NCI-H1436 (cell line): ENCODE measurements around the gene CPAMD8.
"Not testable (repeated sequence)": the region's sequence is repeated elsewhere in the genome, so short reads cannot be mapped to it uniquely, and the experiment has no call there.

Experiments used
- DNase-seq: peaks from one replicate; lab custom pipeline; 2025; lab: John Stamatoyannopoulos, UW

Gene CPAMD8

DNA sequence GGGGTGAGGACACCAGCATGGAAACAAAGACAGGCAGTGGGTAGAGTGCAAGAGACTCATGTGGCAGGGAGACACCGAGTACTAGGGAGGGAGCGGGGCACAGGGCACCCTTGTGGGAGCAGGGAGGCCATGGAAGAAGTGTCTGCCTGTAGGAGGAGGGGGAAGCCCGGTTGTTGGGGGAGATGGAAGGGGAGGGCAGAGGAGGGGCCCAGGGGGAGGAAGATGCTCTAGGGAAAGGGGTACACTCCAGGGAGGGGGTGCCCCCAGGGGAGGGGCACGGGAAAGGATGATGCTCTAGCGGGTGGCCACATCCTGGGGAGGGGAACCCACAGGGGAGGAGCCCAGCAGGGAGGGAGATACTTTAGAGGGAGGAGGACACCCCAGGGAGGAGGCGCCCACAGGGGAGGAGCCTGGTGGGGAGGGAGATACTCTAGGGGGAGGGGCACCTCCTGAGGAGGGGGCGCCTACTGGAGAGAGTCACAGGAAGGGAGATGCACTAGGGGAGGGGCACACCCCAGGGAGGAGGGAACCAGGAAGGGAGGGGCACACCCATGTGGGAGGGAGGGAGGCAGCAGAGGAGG lies 24.9 kb downstream of the CPAMD8 start:
- no peak for DNase-seq

- no peak for DNase-seq
Measured at GRCh38 chr19:16998635-16999194, 27.9 kb downstream of the CPAMD8 start.

- DNase-seq: not testable (repeated sequence)
Measured at GRCh38 chr19:16996838-16997490, 29.6 kb downstream of the CPAMD8 start.

DNA sequence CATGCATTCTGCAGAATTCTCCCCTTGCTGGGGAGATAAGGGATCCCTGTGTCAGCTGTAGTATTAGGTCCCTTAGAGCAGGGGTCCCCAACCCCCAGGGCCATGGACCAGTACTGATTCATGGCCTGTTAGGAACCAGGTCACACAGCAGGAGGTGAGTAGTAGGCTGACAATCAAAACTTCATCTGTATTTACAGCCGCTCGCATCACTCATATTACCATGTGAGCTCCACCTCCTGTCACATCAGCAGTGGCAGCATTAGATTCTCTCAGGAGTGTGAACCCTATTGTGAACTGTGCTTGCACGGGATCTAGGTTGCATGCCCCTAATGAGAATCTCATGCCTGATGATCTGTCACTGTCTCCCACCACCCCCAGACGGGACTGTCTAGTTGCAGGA lies 37.9 kb downstream of the CPAMD8 start:
- no peak for DNase-seq

- DNase-seq: no peak
Measured at GRCh38 chr19:16985403-16985802, 41.2 kb downstream of the CPAMD8 start.

DNA sequence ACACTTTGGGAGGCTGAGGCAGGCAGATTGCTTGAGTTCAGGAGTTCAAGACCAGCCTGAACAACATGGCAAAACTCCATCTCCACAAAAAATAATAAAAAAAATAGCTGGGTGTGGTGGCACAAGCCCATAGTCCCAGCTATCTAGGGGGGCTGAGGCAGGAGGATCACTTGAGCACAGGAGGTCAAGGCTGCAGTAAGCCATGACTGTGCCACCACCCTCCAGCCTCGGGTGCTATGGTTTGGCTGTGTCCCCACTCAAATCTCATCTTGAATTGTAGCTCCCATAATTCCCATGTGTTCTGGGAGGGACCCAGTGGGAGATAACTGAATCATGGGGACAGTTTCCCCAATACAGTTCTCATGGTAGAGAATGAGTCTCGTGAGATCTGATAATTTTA lies 44.0 kb downstream of the CPAMD8 start:
- DNase-seq: not testable (repeated sequence)

DNA sequence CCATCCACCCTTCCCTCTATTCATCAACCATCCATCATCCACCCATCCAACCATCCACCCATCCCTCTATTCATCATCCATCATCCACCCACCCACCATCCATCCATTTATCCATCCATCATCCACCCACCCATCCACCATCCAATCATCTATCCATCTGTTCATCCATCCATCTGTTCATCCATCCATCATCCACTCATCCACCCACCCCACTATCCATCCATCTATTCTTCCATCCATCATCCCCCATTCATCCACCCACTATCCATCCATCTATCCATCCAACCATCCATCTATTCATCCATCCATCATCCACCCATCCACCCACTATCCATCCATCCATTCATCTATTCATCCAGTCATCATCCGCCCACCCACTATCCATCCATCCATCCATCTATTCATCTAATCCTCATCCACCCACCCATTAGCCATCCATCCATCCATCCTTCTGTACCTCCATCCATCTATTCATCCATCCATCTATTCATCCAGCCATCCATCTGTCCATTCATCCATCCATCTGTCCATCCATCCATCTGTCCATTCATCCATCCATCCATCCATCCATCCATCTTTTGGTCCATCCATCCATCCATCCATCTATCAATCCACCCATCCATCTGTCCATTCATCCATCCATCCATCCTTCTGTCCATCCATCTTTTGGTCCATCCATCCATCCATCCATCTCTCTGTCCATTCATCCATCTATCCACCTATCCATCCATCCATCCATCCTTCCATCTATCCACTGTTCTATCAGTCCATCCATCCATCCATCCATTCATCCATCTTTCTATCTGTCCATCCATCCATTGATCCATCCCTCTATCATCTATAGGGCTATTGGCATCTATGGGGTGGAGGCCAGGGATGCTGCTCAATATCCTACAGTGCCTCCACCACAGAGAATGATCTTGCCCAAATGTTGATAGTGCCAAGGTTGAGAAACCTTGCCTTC lies 47.5 kb downstream of the CPAMD8 start:
- DNase-seq: no peak

- DNase-seq: no peak
Measured at GRCh38 chr19:16978156-16978555, 48.5 kb downstream of the CPAMD8 start.

GRCh38 chr19:16977306-16977705 lies 49.3 kb downstream of the CPAMD8 start:
- no peak for DNase-seq

GRCh38 chr19:16976446-16976845 lies 50.2 kb downstream of the CPAMD8 start:
- DNase-seq: no peak

DNA sequence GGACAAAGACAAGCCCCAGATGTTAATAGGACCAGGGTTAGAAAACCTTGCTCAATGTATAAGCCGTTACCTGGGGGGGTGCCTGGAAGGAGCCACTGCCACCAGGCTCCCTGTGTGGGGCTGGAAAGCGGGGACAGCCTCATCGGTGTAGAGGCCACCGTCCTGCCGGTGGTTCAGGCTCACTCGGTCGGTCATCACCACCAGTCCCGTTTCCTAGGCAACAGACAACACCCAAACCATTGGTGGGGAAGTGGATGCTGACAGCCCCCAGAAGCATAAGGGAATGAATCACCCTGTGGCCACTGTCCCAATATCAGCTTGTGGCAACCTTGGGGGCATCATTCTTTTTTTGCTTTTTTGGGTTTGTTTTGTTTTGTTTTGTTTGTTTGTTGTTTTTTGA lies 55.8 kb downstream of the CPAMD8 start:
- DNase-seq: no peak

DNA sequence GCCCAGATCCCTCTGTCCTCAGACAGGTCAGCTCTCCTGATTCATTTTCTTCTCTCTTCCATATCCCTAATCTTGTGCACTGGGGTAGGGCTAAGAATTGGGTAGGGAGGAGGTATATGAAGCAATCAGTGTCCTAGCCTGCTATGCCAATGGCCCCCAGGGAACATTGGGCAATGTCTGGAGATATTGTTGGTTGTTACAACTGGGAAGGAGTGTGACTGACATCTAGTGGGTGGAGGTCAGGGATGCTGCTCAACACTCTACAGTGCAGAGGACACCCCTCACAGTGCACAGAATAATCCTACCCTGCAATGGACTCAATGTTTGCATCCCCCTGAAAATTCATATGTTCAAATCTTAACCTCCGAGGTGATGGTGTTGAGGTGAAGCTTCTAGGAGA lies 57.5 kb downstream of the CPAMD8 start:
- DNase-seq: peak; percentile 2

DNA sequence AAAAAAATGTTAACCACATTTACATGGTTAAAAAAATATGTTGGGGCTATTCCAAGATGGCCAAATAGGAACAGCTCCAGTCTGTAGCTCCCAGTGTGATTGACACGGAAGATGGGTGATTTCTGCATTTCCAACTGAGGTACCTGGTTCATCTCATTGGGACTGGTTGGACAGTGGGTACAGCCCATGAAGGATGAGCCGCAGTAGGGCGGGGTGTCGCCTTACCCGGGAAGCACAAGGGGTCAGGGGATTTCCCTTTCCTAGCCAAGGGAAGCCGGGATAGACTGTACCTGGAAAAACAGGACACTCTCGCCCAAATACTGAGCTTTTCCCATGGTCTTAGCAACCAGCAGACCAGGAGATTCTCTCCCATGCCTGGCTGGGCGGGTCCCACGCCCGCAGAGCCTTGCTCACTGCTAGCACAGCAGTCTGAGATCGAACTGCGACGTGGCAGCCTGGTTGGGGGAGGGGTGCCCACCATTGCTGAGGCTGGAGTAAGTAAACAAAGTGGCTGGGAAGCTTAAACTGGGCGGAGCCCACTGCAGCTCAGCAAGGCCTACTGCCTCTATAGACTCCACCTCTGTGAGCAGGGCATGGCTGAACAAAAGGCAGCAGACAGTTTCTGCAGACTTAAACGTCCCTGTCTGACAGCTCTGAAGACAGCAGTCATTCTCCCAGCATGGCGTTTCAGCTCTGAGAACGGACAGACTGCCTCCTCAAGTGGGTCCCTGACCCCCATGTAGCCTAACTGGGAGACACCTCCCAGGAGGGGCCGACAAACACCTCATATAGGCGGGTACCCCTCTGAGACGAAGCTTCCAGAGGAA lies 65.4 kb downstream of the CPAMD8 start:
- DNase-seq: not testable (repeated sequence)

GRCh38 chr19:16958277-16958676 lies 68.3 kb downstream of the CPAMD8 start:
- not testable (repeated sequence) for DNase-seq

GRCh38 chr19:16957855-16958254 lies 68.8 kb downstream of the CPAMD8 start:
- no peak for DNase-seq

DNA sequence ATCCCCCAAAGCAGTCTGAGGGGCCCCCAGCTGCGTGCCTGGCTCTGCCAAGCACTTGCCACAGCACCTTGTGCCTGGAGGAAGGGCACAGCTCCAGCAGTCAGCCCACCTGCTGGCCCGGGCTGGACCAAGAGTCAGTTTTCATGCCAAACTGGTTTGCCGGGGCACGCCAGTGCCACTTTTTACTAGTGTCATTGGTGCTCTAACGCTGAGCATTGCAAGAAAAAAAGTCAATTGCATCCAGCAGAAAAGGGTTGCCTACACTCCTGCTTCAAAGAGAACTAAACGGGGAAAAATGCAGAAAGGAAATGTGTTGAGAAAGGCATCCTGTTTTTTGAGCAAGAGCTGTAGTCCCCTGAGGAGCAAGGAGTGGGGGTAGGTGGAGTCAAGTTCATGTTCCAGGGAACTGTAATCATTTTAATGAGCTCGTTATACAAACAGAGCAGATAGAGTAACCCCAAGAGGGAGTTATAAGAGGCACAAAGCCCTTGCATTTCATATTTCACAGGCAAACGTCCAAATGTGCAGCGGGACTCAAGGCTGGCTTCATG lies 69.4 kb downstream of the CPAMD8 start:
- DNase-seq: peak; percentile 70

DNA sequence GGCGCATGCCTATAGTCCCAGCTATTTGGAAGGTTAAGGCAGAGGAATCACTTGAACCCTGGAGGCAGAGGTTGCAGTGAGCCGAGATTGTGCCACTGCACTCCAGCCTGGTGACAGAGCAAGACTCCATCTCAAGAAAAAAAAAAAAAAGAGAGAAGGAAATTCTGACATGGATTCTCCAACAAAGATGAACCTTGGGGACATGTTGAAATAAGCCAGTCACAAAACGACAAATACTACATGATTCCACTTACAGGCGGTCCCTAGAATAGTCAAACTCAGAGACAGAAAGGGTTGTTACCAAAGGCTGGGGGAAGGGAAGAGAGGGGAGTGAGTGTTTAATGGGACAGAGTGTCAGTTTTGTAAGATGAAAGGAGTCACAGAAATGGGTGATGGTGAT lies 71.4 kb downstream of the CPAMD8 start:
- DNase-seq: no peak

DNA sequence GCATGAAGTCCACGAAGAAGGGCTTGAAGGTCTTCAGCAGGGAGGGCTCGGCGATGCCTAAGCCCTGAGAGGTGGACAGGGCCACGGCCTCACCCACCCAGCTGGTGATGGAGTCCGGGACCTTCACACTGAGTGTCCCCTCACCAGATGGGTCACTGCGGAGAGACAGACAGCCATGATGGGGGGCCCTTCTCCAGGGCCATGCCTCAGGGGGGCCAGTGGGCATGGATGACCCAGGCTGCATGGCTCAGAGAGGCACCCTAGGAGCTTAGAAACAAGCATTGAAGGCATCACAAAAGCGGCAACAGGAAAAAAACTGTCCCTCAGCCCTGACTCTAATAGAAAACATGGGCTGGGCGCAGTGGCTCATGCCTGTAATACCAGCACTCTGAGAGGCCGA lies 74.6 kb downstream of the CPAMD8 start:
- DNase-seq: no peak

DNA sequence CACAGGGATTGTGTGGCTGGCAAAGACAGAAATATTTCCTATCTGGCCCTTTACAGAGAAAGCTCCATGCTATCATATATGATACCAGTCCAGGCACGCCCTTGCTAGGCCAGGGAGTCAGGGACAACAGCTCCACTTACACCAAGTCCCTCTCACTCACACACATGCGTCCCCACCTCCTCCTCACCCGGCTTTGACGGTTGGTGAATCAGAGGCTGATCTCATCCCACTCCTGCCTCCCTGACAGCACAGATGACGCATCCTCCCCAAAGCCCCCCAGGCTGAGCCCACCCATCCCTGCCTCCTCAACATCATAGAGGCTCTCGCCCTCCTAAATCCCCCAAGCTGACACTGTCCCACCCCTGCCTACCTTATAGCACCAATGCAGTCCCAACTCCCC lies 75.1 kb downstream of the CPAMD8 start:
- DNase-seq: no peak

DNA sequence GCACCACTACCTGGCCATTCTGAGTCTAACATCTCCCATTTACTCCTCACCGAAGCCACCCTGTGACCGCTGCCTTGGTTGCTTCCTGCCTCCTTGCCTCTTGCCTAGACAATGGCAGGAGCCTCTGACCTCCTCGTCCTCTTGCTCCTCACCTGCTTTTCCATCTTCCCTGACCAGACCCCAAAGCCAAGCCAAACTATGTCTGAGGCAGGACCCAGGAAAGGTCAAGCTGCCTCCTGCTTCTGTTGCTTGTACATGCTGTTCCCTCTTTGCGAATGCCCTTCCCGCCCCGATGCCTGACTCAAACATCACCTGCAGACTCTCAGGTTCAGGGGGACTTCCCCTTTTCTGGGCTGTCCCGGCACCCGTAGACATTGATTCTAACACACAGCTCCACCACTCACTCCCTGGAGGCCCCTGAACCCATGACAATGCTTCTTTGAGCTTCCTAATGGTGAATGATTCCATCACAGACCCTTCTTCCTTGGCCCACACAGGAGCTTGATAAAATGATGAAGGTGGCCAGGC lies 77.0 kb downstream of the CPAMD8 start:
- DNase-seq: no peak
